ENCODE data around the gene MYO5B. TPM values are rescaled to one million over a fixed set of nuclear protein-coding genes. Genes with fewer than 3 reads are reported as not detected.

Gene MYO5B
- polyA plus RNA-seq, 1 of the 3 experiments (the other 2 are of a cell fraction) = 1.3 TPM

GRCh38 chr18:50000227-50000626, 194.7 kb downstream of the MYO5B start (continued):
- TF ChIP-seq, protein P1, sequence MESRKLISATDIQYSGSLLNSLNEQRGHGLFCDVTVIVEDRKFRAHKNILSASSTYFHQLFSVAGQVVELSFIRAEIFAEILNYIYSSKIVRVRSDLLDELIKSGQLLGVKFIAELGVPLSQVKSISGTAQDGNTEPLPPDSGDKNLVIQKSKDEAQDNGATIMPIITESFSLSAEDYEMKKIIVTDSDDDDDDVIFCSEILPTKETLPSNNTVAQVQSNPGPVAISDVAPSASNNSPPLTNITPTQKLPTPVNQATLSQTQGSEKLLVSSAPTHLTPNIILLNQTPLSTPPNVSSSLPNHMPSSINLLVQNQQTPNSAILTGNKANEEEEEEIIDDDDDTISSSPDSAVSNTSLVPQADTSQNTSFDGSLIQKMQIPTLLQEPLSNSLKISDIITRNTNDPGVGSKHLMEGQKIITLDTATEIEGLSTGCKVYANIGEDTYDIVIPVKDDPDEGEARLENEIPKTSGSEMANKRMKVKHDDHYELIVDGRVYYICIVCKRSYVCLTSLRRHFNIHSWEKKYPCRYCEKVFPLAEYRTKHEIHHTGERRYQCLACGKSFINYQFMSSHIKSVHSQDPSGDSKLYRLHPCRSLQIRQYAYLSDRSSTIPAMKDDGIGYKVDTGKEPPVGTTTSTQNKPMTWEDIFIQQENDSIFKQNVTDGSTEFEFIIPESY (IDR thresholded peaks at IDR 0.05; ENCODE audit: borderline replicate concordance, low read depth) = no peak
- no peak for TF ChIP-seq GATA2 (CRISPR knock-in tag; IDR thresholded peaks at IDR 0.05)
- no peak for TF ChIP-seq RFX5 (IDR thresholded peaks at IDR 0.05; ENCODE audit: low read length)
- TF ChIP-seq ELF1 (IDR thresholded peaks at IDR 0.05) = no peak
- no peak for TF ChIP-seq POLR2AphosphoS5 (IDR thresholded peaks at IDR 0.05; ENCODE audit: low read depth, low read length)

- DNase-seq = no peak
- no peaks in the 10 kb centered on the region for H3K4me1 ChIP-seq (ENCODE audit: control insufficient read depth in 1 of 2, insufficient read depth in 2 of 2, low read depth in 1 of 2, low read length in 1 of 2)
- H3K79me2 ChIP-seq (ENCODE audit: insufficient read depth) = no peaks in the 10 kb centered on the region
- CTCF ChIA-PET = no interaction called here
- H3K9me3 ChIP-seq = no peaks in the 10 kb centered on the region
- no peak overlapping the region for H2AFZ ChIP-seq (ENCODE audit: low read depth)
- no peak overlapping the region for H3K9ac ChIP-seq
- H3K27ac ChIP-seq (ENCODE audit: low read depth in 2 of 2, low read length in 1 of 2) = no peak overlapping the region
- WGBS (ENCODE audit: low lambda C conversion rate) = 51% methylated on average over 6 of the region's 6 CpGs
- H3K4me2 ChIP-seq = no peak overlapping the region
- no peaks in the 10 kb centered on the region for H3K9me2 ChIP-seq
- no peaks in the 10 kb centered on the region for H3K36me3 ChIP-seq (replicated peaks in 1 of 2; ENCODE audit: control insufficient read depth in 1 of 2, insufficient read depth in 2 of 2, low read length in 1 of 2)
- H3F3A ChIP-seq (replicated peaks; ENCODE audit: insufficient read depth) = no peaks in the 10 kb centered on the region
- no peaks in the 10 kb centered on the region for H4K20me1 ChIP-seq (ENCODE audit: insufficient read depth)
- POLR2A ChIA-PET = no interaction called here
- TF ChIP-seq, protein P2, sequence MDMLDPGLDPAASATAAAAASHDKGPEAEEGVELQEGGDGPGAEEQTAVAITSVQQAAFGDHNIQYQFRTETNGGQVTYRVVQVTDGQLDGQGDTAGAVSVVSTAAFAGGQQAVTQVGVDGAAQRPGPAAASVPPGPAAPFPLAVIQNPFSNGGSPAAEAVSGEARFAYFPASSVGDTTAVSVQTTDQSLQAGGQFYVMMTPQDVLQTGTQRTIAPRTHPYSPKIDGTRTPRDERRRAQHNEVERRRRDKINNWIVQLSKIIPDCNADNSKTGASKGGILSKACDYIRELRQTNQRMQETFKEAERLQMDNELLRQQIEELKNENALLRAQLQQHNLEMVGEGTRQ (IDR thresholded peaks at IDR 0.05; ENCODE audit: borderline replicate concordance, low read depth, low read length) = no peak
- no peak for TF ChIP-seq RCOR1 (IDR thresholded peaks at IDR 0.05; ENCODE audit: low read length)
- no peak for TF ChIP-seq IRF3 (IDR thresholded peaks at IDR 0.05; ENCODE audit: low read depth, low read length)
- TF ChIP-seq, protein P1 (IDR thresholded peaks at IDR 0.05; ENCODE audit: borderline replicate concordance, low read depth) = no peak
- TF ChIP-seq RAD21 (IDR thresholded peaks at IDR 0.05; ENCODE audit: low read length) = no peak
- no peak for TF ChIP-seq YY1 (IDR thresholded peaks at IDR 0.05; ENCODE audit: low read depth)
- TF ChIP-seq, protein P3, sequence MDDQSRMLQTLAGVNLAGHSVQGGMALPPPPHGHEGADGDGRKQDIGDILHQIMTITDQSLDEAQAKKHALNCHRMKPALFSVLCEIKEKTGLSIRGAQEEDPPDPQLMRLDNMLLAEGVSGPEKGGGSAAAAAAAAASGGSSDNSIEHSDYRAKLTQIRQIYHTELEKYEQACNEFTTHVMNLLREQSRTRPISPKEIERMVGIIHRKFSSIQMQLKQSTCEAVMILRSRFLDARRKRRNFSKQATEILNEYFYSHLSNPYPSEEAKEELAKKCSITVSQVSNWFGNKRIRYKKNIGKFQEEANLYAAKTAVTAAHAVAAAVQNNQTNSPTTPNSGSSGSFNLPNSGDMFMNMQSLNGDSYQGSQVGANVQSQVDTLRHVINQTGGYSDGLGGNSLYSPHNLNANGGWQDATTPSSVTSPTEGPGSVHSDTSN (IDR thresholded peaks at IDR 0.05) = no peak
- TF ChIP-seq MXI1 (IDR thresholded peaks at IDR 0.05; ENCODE audit: low read depth, low read length) = no peak
- TF ChIP-seq CTCF (IDR thresholded peaks at IDR 0.05) = no peak
- TF ChIP-seq RXRA (IDR thresholded peaks at IDR 0.05; ENCODE audit: borderline replicate concordance, low read depth) = no peak
- no peak for TF ChIP-seq GABPA (IDR thresholded peaks at IDR 0.05; ENCODE audit: low read depth)
- no peak for TF ChIP-seq POLR2AphosphoS5 (IDR thresholded peaks at IDR 0.05; ENCODE audit: low read depth, low read length)
- no peak for TF ChIP-seq NRF1 (IDR thresholded peaks at IDR 0.05; ENCODE audit: low read depth, low read length)
- TF ChIP-seq SMC3 (IDR thresholded peaks at IDR 0.05; ENCODE audit: low read depth, low read length) = no peak
- no peak for TF ChIP-seq FOXM1 (IDR thresholded peaks at IDR 0.05; ENCODE audit: low read depth)
- TF ChIP-seq MAX (IDR thresholded peaks at IDR 0.05; ENCODE audit: low read depth) = no peak
- TF ChIP-seq FOXJ3 (CRISPR knock-in tag; IDR thresholded peaks at IDR 0.05) = no peak
- no peak for TF ChIP-seq NFIC (IDR thresholded peaks at IDR 0.05; ENCODE audit: borderline replicate concordance)
- no peak for TF ChIP-seq TCF12 (IDR thresholded peaks at IDR 0.05)
- no peaks in the 10 kb centered on the region for H3K27me3 ChIP-seq (ENCODE audit: insufficient read depth)
- no peak overlapping the region for H3K4me3 ChIP-seq (ENCODE audit: low read depth in 2 of 2, low read length in 1 of 2)
Observed at GRCh38 chr18:49999128-49999527, 195.8 kb downstream of the MYO5B start.

All from SK-N-SH (cell line).